Endodermal cell (in vitro differentiated cells): ENCODE measurements around the gene ISG20. TPM values are rescaled to one million over a fixed set of nuclear protein-coding genes. Genes with fewer than 3 reads are reported as not detected.

Experiments used
- DNase-seq: peaks from one replicate; pipeline ENCODE4 v3.0.0-alpha.2; 2017
- H3K27ac ChIP-seq: 2 replicates; pipeline ENCODE4 v1.5.1; 2013; ENCODE audit warnings: mild to moderate bottlenecking, low read depth, low read length, moderate library complexity
- H3K27me3 ChIP-seq: 2 replicates; pipeline ENCODE4 v1.6.1; 2013; ENCODE audit warnings: mild to moderate bottlenecking, low read length, moderate library complexity; ENCODE audit not compliant: insufficient read depth, control insufficient read depth, poor library complexity, severe bottlenecking
- H3K36me3 ChIP-seq: 2 replicates; pipeline ENCODE4 v1.7.0; 2013; ENCODE audit warnings: mild to moderate bottlenecking, low read length, moderate library complexity; ENCODE audit not compliant: control insufficient read depth, insufficient read depth
- H3K4me1 ChIP-seq: one replicate; pipeline ENCODE4 v1.7.0; 2013; ENCODE audit warnings: low read length; ENCODE audit not compliant: control insufficient read depth, insufficient read depth
- H3K4me3 ChIP-seq: 2 replicates; pipeline ENCODE4 v1.5.1; 2013; ENCODE audit warnings: mild to moderate bottlenecking, low read length, moderate library complexity
- H3K9ac ChIP-seq: 2 replicates; pipeline ENCODE4 v1.6.1; 2013; ENCODE audit warnings: mild to moderate bottlenecking, low read length, moderate library complexity; ENCODE audit not compliant: poor library complexity, severe bottlenecking; ENCODE audit errors: extremely low read depth
- H3K9me3 ChIP-seq: 2 replicates; pipeline ENCODE4 v1.6.1; 2013; ENCODE audit warnings: mild to moderate bottlenecking, low read length, moderate library complexity; ENCODE audit not compliant: control insufficient read depth
- H3K27ac Mint-ChIP-seq: 2 replicates; pipeline ENCODE4 v1.8.0; 2020; ENCODE audit warnings: mixed read lengths
- H3K27me3 Mint-ChIP-seq: 2 replicates; pipeline ENCODE4 v1.8.0; 2021; ENCODE audit warnings: mild to moderate bottlenecking, mixed read lengths; ENCODE audit not compliant: insufficient read depth
- H3K36me3 Mint-ChIP-seq: 2 replicates; pipeline ENCODE4 v1.8.0; 2020; ENCODE audit warnings: low read depth, mixed read lengths
- H3K4me1 Mint-ChIP-seq: 2 replicates; pipeline ENCODE4 v1.8.0; 2020; ENCODE audit warnings: mixed read lengths
- H3K4me3 Mint-ChIP-seq: 2 replicates; pipeline ENCODE4 v1.8.0; 2020; ENCODE audit warnings: mild to moderate bottlenecking, moderate library complexity, mixed read lengths
- H3K9me3 Mint-ChIP-seq: 2 replicates; pipeline ENCODE4 v1.8.0; 2020; ENCODE audit warnings: mild to moderate bottlenecking, mixed read lengths
- CTCF ChIP-seq: fragments of 200-600 bp; sonication (generic); conservative IDR thresholded peaks from 2 replicates; pipeline ENCODE4 v1.5.0; 2021; ENCODE audit warnings: antibody characterized with exemption, mild to moderate bottlenecking
- WGBS, 2 experiments: methylation state at CpG; one replicate each; pipeline versions ENCODE4 v1.1.5 to v1.1.7; 2013; ENCODE audit warnings: missing lambda C conversion rate in 2 of 2, mixed read lengths in 1 of 2; ENCODE audit not compliant: insufficient coverage in 1 of 2, insufficient read length in 1 of 2; 5-methylcytosine and 5-hydroxymethylcytosine counted together
- total RNA-seq, 2 donors: library from RNA; stranded (reverse); fragmentation: NEBNext Ultra II Directional in 1 of 2; extraction: Animal tissue kit (Norgen Biotek cat#: 25700) in 1 of 2; gene quantifications; 2 replicates in 1 of 2; 3 replicates in 1 of 2; pipeline ENCODE4 v1.2.1, GENCODE V29; 2021

ISG20 gene
- total RNA-seq, 2 donors from 2014 or later: 9.3 to 11.4 TPM

DNA sequence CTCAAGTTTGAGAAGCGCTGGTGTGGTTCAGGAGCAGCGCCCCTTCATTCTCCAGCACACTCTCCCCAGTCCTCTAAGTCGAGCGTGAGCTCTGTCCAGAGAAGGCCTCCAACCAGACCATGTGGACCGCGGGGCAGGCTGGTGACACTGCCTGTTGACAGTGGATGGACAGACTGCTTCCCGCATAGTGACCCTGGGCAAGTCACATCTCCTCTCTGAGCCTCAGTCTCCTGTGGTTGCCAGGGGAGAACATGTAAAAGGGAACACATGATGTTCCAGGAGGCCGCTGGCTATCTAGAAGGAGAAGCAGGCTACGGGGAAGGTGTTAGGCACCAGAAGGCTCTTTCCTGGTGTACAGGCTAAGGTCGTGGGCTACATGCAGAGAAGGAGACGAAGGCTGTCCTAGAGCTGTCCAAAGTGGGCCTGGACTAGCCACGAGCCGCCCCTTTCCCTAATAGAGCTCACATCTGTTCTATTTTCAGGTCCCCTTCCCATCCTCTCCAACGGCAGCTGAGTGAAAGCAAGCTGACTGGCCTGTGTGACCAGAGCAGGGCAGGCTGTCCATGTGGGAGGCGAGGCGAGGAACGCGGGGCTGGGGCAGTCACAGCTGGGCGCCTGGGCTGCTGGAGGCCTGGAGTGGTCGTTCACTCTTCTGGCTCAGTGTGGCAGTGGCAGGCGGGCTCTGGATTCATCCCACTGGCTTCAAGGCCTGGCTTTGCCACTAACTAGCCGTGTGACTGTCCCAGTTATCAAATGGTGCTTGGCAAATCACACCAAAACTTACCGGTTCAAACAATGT lies 11.1 kb downstream of the ISG20 start:
- H3K4me1 Mint-ChIP-seq: no peaks in the 10 kb centered on the region
- H3K27ac ChIP-seq: no peak overlapping the region
- H3K27me3 ChIP-seq: no peaks in the 10 kb centered on the region
- no peak for DNase-seq
- no peak overlapping the region for H3K27ac Mint-ChIP-seq
- H3K9me3 ChIP-seq: no peaks in the 10 kb centered on the region
- H3K4me1 ChIP-seq: no peaks in the 10 kb centered on the region
- TF ChIP-seq CTCF: no peak
- 87 to 89% methylated on average over 14 to 23 of the region's 23 CpGs for WGBS, 2 experiments
- H3K9me3 Mint-ChIP-seq: no peaks in the 10 kb centered on the region
- no peak overlapping the region for H3K4me3 ChIP-seq
- no peak overlapping the region for H3K9ac ChIP-seq
- H3K36me3 Mint-ChIP-seq: no peaks in the 10 kb centered on the region
- H3K36me3 ChIP-seq: peaks cover 7% of the 10 kb centered on the region
- H3K27me3 Mint-ChIP-seq: no peaks in the 10 kb centered on the region
- H3K4me3 Mint-ChIP-seq: no peak overlapping the region

GRCh38 chr15:88650556-88650955 lies 11.7 kb downstream of the ISG20 start:
- Histone ChIP-seq H3K27ac (no peak overlapping the region), H3K36me3 (peaks cover 7% of the 10 kb centered on the region), H3K9me3 (no peaks in the 10 kb centered on the region), H3K27me3 (no peaks in the 10 kb centered on the region), H3K4me3 (no peak overlapping the region), H3K9ac (no peak overlapping the region), H3K4me1 (no peaks in the 10 kb centered on the region)
- Mint-ChIP-seq H3K4me3 (no peak overlapping the region), H3K9me3 (no peaks in the 10 kb centered on the region), H3K27me3 (no peaks in the 10 kb centered on the region), H3K27ac (no peak overlapping the region), H3K4me1 (no peaks in the 10 kb centered on the region), H3K36me3 (no peaks in the 10 kb centered on the region)
- peak; percentile 25 for TF ChIP-seq CTCF
- no peak for DNase-seq
- 94 to 98% methylated on average over 12 of the region's 12 CpGs for WGBS, 2 experiments

- H3K27ac Mint-ChIP-seq: no peak overlapping the region
Observed at GRCh38 chr15:88651136-88651732, 12.4 kb downstream of the ISG20 start.

More at GRCh38 chr15:88651136-88651732, 12.4 kb downstream of the ISG20 start:
- no peaks in the 10 kb centered on the region for H3K27me3 ChIP-seq
- no peaks in the 10 kb centered on the region for H3K9me3 Mint-ChIP-seq
- H3K4me3 ChIP-seq: no peak overlapping the region
- no peaks in the 10 kb centered on the region for H3K27me3 Mint-ChIP-seq
- H3K4me1 ChIP-seq: no peaks in the 10 kb centered on the region
- 87 to 89% methylated on average over 7 of the region's 7 CpGs for WGBS, 2 experiments
- peaks cover 1% of the 10 kb centered on the region for H3K36me3 ChIP-seq
- H3K4me1 Mint-ChIP-seq: no peaks in the 10 kb centered on the region
- H3K9ac ChIP-seq: no peak overlapping the region
- H3K27ac ChIP-seq: no peak overlapping the region
- DNase-seq: no peak
- TF ChIP-seq CTCF: no peak
- no peaks in the 10 kb centered on the region for H3K36me3 Mint-ChIP-seq
- no peaks in the 10 kb centered on the region for H3K9me3 ChIP-seq
- no peak overlapping the region for H3K4me3 Mint-ChIP-seq
